Mucosa of descending colon (tissue), 3 donors: ENCODE data around the gene ZMPSTE24. TPM values are rescaled to one million over a fixed set of nuclear protein-coding genes. Genes with fewer than 3 reads are reported as not detected.

Experiments used
- total RNA-seq, 3 donors: library from RNA; stranded (reverse); fragmentation: NEBNext Ultra II Directional in 2 of 3; extraction: Animal tissue kit (Norgen Biotek cat#: 25700) in 2 of 3; gene quantifications; one replicate each; pipeline versions ENCODE4 v1.2.1 to v1.2.4, GENCODE V29; 2021 to 2023
- donor health status: DM: no; HTN: no; CAD: no; lungs with moderate emphysema.
- donor health status: DM: no; HTN: no; CAD: no.
- donor health status: DM: no; HTN: yes; CAD: no.

Gene ZMPSTE24
- total RNA-seq, 3 donors from 2014 or later, result 46.0 to 51.9 (median 47.0) TPM

Other genes with a start within 250 kb of the ZMPSTE24 start
- gene CAP1, start 217.5 kb upstream of the ZMPSTE24 start, total RNA-seq, result 100 to 1,000 TPM; 357 to 488 (median 444) TPM
- 10 to 100 TPM; 16.7 to 63.1 (median 39.1) TPM for gene PPT1, start 161.0 kb upstream of the ZMPSTE24 start, total RNA-seq
- gene RLF, start 96.8 kb upstream of the ZMPSTE24 start, total RNA-seq, result 10 to 100 TPM; 11.0 to 21.8 (median 12.2) TPM
- gene TMCO2, start 10.3 kb upstream of the ZMPSTE24 start, total RNA-seq, result not detected
- gene COL9A2, start 59.0 kb downstream of the ZMPSTE24 start, total RNA-seq, result 10 to 100 TPM in 1 of 3 donors, 1 to 10 TPM in 2; 3.4 to 11.2 (median 4.8) TPM
- gene SMAP2, start 115.5 kb downstream of the ZMPSTE24 start, total RNA-seq, result 10 to 100 TPM; 22.0 to 35.6 (median 24.7) TPM
- gene ZFP69B, start 192.2 kb downstream of the ZMPSTE24 start, total RNA-seq, result 1 to 10 TPM; 1.4 to 2.1 (median 2.1) TPM
- 1 to 10 TPM; 2.7 to 4.6 (median 2.8) TPM for gene ZFP69, start 219.1 kb downstream of the ZMPSTE24 start, total RNA-seq